GM12872 (cell line): ENCODE measurements around the gene ACOT9.
A peak's percentile ranks its signal among the peaks of the same experiment; 100 is the strongest.

Source experiments
- CTCF ChIP-seq: IDR thresholded peaks from 3 replicates; pipeline ENCODE4 v1.5.1; 2011; ENCODE audit warnings: low read depth, mild to moderate bottlenecking, low read length, moderate library complexity; ENCODE audit not compliant: insufficient read depth

The ACOT9 gene

GRCh38 chrX:23726191-23726590 lies 16.9 kb downstream of the ACOT9 start:
- TF ChIP-seq CTCF, result no peak

DNA sequence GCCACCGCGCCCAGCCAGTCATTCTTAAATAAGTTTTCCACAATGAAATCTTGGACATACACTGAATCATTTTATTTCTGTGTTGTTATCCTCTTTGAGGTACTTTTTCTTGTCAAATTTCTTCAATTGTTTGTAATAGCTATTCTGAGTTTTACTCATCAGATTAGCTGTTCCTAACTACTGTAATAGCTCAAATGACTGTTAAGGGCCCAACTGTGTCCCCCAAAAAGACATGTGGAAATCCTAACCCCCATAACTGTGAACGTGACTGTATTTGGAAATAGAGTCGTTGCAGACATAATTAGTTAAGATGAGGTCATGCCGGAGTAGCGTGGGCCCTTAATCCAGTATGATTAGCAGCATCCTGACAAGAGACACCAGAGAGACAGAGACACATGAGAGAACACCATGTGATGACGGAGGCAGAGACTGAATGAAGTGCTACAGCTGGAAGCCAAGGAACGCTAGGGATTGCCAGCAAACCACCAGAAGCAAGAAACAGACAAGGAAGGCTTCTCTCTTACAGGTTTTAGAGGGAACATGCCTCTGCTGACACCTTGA lies 22.9 kb downstream of the ACOT9 start:
- TF ChIP-seq CTCF, result no peak

- TF ChIP-seq CTCF, result no peak
Observed at GRCh38 chrX:23705235-23705634, 37.8 kb downstream of the ACOT9 start.

DNA sequence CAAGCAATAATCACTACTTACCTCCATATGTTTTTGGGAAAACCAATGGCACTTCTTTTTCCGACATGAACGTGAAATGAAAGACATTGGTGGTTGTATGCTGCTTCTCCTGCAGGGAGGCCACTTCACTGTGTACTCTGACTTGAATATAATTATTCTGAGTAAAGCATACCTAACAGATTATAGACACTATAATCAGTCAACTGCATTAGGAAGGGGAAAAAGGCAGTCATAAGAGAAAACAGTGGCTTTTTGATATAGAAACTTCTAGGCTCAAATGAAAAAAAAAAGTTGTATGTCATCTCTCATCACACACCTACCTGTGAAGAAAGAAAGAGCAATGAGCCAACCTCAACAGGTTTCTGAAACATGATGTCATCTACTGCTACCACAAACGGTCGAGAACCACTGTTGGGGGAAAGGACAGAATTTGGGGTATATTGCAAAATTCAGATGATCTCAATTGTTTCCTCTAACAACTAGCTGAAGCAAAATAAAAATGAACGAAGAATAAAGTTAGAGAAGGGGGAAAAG lies 38.3 kb downstream of the ACOT9 start:
- no peak for TF ChIP-seq CTCF

DNA sequence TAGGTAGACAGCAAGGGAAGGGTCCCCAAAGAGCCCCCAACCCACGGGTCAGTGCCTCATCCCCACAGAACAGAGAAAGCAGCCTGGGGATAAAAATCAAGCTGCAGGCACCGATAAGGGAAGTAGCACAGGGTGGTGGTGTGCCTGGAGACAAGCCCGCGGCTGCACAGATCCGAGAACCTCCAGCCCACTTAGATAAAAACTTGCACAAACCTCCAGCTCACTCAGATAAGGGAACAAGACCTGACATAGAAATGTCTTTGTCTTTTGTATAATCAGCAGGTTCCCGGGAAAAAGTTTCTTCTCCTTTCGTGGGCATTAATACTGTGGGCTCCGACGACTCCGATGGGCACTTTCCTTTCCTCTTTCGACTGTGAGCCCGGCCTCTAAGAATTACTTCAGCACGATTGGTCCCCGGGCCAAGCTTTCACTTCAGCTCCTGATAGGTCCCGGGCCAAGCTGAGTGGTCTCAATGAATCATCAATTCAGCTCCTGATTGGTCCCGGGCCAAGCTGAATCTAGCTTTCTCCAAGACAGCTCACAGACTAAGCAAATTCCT lies 43.4 kb downstream of the ACOT9 start:
- no peak for TF ChIP-seq CTCF

- TF ChIP-seq CTCF, result peak; percentile 60
Observed at GRCh38 chrX:23694606-23695005, 48.5 kb downstream of the ACOT9 start.

GRCh38 chrX:23692166-23692565 lies 50.9 kb downstream of the ACOT9 start:
- TF ChIP-seq CTCF, result no peak
